Measurements from ENCODE around the gene IFNL3. TPM values are rescaled to one million over a fixed set of nuclear protein-coding genes. Genes with fewer than 3 reads are reported as not detected.

Gene IFNL3
- total RNA-seq = not detected

GRCh38 chr19:39244410-39245100 lies at the start of gene IFNL3:
IFNL3 (minus strand) TSS chr19:39245006; CDS start chr19:39244967, 39 bp downstream.

DNA sequence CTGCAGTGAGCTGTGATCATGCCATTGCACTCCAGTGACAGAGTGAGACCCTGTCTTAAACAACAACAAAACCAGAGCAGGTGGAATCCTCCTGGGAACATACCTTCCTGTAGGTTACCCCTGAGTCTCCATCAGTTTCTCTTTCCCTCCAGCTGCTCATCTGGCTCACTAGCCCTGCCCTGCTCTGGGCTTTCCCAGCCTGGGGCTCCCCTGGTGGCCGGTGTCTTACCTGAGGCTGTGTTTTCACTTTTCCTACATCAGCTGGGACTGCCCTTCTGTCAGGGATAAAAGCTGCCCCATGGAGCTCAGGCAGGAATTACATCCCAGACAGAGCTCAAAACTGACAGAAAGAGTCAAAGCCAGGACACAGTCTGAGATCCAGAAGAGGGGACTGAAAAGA lies 23.3 kb upstream of the IFNL3 start, which contains the start of gene IFNL2:
TSS of gene IFNL2 (plus strand) at position 312 of the 400 bp plus-strand sequence. CDS start 173 bp downstream, outside the sequence.

GRCh38 chr19:39248806-39249205 lies 4.0 kb upstream of the IFNL3 start, which contains the start of gene IFNL4:
IFNL4 (minus strand) TSS chr19:39248856.

DNA sequence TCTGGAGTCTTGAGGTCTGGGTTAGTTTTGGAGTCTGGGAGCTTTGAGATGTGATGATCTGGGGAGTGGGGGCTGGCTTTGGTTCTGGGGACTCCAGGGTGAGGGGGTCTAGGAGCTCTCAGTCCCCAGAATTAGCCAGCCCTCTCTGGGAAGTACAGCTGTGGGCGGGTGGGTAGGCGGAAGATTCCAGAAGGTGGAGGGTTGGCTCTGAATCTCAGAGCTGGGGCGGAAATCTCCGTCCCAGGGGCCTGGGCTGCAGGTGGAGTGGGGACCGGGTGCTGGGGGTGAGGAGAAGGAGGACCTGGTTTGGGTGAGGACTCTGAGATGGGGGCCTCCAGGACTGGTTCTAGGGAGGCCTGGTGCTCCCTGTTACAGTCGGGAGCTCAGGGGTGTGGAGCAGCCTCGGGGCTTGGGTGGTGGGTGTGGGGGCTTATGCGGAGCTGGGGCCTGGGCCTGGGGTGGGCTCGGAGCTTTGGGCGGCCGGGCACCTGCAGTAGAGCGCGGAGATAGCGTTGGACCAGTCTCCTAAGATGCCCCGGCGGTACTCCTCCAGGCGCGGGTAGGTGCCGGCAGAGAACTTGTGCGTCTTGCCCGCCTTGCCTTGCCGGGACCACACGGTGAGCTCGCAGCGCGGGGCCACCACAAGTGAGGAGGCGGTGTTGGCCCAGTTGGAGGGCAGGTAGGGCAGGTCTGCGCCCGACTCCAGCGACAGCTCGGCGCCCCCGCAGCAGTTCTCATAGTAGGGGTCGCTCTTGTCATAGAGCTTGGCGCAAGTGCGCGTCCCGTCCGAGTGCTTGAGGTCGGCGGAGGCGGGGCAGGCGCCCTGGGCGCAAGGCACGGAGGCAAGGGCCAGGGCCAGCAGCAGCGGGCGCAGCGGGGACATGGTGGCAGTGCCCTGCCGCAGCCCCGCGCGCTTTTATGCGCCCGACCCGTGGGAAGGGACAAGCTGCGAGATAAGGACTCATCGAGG lies 41.1 kb downstream of the IFNL3 start, which contains the start of gene SYCN:
TSS of gene SYCN (minus strand) at position 892 of the 970 bp plus-strand sequence. CDS start at position 883, 9 bp downstream.

GRCh38 chr19:39196860-39197562 lies 47.8 kb downstream of the IFNL3 start, which contains the start of gene NCCRP1:
NCCRP1 (plus strand) TSS chr19:39196964; CDS start chr19:39196983, 19 bp downstream.

Other genes with a start within 250 kb of the IFNL3 start
- gene FBXO27, start 212.5 kb downstream of the IFNL3 start, total RNA-seq = 5.9 TPM
- gene ACP7, start 160.6 kb downstream of the IFNL3 start, total RNA-seq = not detected
- gene PAK4, start 119.2 kb downstream of the IFNL3 start, total RNA-seq = 2.5 TPM
- not detected for gene NCCRP1, start 48.0 kb downstream of the IFNL3 start, total RNA-seq
- gene SYCN, start 40.7 kb downstream of the IFNL3 start, total RNA-seq = not detected
- not detected for gene IFNL4, start 3.9 kb upstream of the IFNL3 start, total RNA-seq
- not detected for gene IFNL2, start 23.4 kb upstream of the IFNL3 start, total RNA-seq
- gene IFNL1, start 51.4 kb upstream of the IFNL3 start, total RNA-seq = not detected
- gene LRFN1, start 75.9 kb upstream of the IFNL3 start, total RNA-seq = 9.4 TPM
- 0.94 TPM for gene GMFG, start 91.0 kb upstream of the IFNL3 start, total RNA-seq
- gene SAMD4B, start 97.4 kb upstream of the IFNL3 start, total RNA-seq = 63.2 TPM
- 31.3 TPM for gene PAF1, start 146.1 kb upstream of the IFNL3 start, total RNA-seq
- gene MED29, start 146.4 kb upstream of the IFNL3 start, total RNA-seq = 20.0 TPM
- gene ZFP36, start 161.8 kb upstream of the IFNL3 start, total RNA-seq = 0.94 TPM
- 49.1 TPM for gene PLEKHG2, start 167.7 kb upstream of the IFNL3 start, total RNA-seq
- gene RPS16, start 190.9 kb upstream of the IFNL3 start, total RNA-seq = 67.9 TPM
- 70.7 TPM for gene SUPT5H, start 200.6 kb upstream of the IFNL3 start, total RNA-seq
- 41.6 TPM for gene TIMM50, start 235.8 kb upstream of the IFNL3 start, total RNA-seq

All from parietal lobe (tissue), 1 donor.